GM18873 (cell line): ENCODE data around the gene GBF1.

Source experiments
- ATAC-seq: cut with Tn5 transposase; IDR thresholded peaks from one replicate; pipeline ENCODE4 v1.9.1; 2021; ENCODE audit warnings: mild to moderate bottlenecking, moderate library complexity, moderate number of reproducible peaks; ENCODE audit not compliant: unreplicated experiment, low FRiP score

GBF1 gene

DNA sequence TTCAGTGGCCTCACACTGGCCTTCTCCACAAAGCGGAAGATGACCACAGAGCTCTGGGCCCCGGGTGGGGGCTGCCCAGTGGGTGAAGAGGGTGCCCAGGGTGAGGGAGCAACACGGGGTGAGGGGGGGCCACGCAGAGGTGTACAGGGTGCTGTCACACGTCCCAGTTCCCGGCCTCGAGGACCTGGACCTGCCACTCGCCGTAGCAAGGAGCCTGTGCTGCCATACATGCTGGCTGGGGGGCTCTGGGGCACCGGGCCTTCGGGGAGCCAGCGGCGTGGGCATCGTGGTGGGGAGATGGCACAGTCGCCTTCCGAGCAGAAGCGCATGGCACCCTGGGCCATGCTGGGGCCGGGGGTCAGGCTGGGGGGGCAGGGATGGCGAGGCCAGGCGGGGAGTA, 171.4 kb downstream of the GBF1 start:
- no peak for ATAC-seq

DNA sequence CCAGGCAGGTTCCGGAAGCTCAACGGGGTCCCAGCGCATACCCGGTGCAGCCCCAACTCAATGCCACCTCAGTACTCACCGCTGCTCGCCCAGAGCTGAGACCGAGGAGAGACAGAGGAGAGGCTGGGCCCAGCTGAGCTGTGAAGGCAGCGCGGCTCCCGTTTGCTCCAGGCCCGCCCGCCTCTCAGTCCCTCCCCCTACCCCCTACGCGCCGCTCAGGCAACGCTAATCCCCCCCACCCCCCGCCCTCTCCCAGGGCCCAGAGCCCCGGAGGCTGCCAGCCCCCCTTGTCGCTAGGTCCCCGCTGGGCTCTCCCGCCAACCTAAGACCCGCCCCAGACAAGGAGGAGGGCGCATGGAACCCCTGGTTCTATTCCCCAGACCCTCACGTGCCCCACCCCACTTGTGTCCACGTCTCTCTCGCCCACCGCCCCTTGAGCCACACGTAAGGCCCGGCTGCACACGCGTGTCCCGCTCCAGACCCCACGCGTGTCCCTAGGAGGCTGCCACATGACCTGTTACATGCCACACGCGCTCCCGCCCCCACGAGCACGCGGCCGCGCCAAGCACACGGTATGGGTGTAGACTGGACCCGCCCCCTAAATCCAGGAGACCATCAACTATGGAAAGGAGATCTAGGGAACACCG, 173.4 kb downstream of the GBF1 start, which contains the start of gene PSD:
TSS of gene PSD (minus strand) at position 164 of the 647 bp plus-strand sequence. CDS start 1,747 bp downstream, outside the sequence.
- no peak for ATAC-seq

DNA sequence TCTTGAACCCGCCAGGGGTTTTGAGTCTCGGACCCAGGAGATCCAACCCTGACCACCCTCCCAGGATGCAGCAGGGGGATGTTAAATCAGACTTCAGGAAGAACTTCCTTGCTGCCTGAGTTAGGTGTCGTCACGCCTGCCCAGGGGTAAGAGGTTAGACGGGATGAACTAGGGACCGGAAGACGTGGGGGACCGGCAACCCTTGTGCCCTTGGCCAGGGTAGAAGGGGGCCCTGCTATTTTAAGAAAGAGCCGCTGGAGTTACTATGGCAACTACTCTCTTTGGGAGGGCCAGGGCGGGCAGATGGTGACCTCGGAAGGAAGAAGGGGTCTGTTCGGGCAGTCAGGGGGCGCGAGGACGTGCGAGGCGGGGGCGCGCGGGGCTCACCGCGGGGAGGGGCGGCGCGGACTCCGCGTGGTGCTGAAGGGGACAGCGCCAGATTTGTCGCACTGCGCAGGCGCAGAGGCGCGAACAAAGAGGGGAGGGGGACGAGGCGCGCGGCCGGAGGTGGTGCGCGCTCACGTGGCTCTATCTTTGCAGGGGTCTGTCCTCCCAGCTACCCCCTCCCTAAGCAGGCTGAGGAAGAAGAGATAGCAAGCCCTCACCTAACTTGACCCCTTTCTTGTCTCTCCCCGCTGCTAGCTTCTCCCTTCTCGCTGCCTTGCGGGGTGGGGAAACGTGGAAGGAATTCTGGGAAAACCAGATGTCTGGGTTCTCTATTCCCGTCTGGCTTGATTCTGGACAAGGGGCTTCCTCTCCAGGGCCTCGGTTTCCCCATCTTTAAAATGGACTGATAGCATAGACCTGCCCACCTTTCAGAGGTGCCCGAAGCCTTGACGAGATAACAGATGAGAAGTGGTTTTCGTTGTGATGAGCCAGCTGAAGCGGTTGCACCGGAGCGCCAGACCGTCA, 174.2 kb downstream of the GBF1 start:
- no peak for ATAC-seq

DNA sequence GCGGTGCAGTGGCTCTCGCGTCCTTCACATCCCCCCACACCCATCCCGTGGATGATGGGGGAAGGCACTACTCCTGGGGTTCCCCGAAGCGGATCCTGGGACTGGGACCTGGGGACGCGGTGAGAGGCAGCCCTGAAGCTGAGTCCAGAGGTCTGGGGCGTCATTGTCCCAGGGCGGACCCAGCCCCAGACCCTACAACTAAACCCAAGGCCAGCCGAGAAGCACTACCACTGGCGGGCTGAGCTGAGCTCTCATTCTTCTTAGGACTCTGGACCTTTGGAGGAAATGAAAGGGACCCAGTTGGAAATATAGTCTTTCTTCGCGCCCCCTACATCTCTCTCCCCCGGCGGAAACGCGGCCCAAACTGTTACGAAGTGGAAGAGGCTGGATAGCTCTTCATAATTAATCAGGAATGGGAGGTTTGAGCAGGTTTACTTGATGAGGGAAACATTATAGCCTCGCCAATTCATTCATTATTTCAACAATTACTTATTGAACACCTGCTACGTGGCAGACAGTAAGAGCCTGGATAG, 174.9 kb downstream of the GBF1 start:
- no peak for ATAC-seq

DNA sequence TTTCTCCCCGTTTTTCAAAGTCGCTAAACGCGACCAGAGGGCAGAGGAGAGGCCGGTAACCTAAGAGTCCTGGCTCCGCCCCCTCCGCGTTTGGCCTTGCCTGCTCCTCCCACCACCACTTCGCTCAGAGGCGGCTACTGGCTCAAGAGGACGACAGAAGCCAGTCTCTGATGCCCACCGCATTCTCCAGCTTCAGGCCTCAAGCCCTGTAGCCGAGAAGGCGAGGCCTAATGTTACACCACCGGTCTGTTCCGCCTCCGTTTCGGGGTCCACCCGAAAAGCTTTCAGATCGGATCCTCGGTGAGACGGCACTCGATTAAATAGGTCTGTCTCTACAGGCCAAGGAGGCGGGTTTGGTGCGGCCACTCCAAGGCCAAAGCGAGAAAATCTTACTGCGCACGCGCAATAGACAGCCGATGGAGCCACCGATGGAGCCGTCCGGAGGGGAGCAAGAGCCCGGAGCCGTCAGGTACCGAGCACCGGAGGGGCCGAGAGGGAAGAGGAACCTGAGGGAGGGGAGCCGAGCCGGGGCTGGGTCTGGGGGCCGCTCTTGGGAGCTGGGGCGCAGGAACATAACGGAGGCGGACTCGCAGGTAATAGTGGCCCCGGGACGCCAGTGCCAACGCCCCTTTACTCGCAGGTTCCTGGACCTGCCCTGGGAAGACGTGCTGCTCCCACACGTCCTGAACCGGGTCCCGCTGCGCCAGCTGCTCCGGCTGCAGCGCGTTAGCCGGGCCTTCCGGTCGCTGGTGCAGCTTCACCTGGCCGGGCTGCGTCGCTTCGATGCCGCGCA, 175.6 kb downstream of the GBF1 start, which contains the start of gene FBXL15:
TSS of gene FBXL15 (plus strand) at position 123 of the 793 bp plus-strand sequence. CDS start at position 417, 294 bp downstream.
- ATAC-seq = peak; percentile 67

DNA sequence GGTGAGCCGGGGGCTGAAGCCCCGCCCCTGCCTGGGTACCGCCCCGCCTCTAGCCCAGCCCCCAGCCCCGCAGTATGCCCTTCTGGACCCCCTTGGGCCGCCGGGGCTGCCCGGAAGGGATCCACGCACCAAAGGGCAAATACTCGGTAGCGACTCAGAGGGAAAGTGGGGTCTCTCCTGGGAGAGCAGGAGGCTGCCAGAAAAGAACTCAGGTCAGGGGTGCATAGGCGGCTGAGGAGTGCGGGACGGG, 176.1 kb downstream of the GBF1 start:
- ATAC-seq = no peak

DNA sequence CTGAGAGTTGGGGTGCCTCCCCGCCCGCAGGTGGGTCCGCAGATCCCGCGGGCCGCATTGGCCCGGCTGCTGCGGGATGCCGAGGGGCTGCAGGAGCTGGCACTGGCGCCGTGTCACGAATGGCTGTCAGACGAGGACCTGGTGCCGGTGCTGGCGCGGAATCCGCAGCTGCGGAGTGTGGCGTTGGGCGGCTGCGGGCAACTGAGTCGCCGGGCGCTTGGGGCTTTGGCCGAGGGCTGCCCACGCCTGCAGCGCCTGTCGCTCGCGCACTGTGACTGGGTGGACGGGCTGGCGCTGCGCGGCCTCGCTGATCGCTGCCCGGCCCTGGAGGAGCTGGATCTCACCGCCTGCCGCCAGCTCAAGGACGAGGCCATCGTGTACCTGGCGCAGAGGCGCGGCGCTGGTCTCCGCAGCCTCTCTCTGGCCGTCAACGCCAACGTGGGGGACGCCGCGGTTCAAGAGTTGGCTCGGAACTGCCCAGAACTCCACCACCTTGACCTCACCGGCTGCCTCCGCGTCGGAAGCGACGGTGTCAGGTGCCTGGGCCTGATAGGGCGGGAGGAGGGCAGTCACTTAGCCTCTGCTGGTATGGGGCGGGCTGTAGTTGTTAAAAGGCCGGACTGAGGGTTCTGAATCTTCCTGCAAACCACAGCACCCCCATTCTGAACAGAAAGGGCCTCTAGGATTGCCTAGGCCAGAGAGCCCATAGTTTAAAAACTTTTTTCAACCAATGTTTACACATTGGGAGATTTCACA, 176.6 kb downstream of the GBF1 start:
- no peak for ATAC-seq

DNA sequence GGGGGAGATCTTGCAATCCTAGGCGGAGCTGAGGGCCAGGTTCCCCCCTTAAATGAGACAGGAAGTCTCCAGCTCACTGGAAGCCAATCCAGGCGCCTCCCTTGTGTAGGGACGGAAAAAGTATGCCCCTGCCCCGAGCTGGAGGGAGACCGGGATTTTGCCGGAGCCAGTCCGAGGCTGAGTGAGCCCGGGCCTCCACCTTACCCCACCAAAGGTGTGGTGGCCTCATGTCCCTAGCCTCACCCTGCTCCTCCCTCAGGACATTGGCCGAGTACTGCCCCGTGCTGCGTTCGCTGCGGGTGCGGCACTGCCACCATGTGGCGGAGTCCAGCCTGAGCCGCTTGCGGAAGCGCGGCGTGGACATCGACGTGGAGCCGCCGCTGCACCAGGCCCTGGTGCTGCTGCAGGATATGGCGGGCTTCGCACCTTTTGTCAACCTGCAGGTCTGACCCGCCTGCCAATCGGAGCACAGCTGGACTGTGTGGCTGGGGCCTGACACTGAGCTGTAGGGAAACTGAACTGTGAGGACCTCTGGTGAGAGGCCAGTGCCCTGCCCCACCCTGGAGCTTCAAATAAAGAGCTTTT, 177.3 kb downstream of the GBF1 start:
- ATAC-seq = no peak

DNA sequence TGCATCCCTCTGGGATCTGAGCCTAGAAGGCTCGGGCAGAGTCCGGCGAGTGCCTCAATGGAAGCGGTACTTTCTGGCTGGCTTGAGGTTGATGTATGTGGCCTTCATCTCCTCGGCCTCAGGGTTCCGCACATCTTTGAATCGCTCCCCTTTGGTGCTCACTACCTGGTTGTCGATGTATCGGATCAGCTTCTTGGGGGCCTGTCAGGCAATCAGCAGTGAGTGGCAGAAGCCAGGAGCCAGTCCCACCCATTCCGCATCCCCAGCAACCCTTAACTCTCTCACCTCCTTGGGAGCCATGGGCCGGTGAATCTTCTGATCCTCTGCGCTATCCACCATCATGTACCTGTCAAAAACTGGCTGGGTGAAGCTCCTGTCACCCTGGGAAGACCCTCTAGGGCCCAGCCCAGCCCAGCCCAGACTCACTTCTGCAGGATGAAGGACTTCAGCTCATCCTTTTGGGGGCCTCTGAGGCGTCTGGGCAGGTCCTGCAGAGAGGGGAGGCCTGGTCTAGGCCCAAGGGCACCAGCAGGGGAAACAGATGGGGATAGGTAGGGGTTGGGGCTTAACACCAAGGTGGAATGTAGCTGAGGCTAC, 178.1 kb downstream of the GBF1 start:
- ATAC-seq = no peak

DNA sequence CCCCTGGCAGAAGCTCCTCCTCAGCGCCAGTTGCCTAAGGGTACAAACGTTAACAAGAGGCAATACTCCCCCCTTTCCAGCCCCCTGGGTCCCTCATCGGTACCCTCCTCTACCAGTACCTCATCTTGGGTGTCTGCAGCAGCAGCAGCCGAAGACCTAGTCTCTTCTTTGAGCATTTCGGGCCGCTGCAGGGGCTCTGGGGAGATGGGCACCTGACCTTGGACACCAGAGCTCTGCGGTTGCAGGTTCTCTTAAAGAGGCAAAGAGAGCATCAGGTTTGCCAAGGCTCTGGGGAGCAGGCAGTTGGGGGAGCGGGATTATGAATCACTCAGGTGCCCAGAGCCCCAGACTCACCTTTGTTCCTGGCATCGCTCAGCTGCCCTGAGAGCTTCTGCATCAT, 178.8 kb downstream of the GBF1 start:
- ATAC-seq = no peak

DNA sequence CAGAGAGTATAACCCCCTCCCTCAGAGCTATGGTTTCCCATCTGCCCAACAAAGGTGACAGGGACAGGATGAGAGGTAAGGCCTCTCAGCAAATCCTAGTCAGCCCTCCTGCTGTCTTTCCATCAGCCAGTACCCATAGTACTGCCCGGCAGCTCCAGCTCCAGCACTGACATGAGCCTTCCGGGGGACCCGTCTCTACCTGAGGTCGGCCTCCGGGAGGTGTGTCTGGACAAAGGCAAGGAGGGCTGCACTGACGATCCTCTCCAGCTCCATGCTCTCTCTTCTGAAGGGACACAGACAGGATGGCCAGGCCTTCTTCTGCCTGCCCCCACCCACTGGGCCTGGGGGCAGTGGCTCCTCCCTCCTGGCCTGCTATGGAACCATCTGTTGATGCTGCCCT, 179.6 kb downstream of the GBF1 start:
- no peak for ATAC-seq

DNA sequence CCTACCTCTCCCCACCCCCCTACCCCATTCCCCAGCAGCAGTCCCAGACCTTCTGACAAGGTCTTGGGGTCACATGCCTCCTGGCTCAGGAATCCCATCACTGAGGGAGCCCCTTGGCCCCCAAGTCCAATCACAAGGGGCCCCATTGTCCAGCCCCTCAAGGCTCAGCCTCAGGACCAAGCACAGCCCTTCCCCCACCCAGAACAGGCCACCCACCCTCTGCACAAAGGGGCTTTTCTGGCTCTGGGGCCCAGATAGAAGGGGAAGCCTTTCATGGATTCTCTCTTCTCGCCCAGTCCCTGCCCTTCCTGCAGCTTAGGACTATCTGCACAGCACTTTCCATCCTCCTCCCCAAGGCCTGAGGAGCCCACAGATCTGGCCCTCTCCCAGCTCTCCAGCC, 180.1 kb downstream of the GBF1 start:
- ATAC-seq = no peak

DNA sequence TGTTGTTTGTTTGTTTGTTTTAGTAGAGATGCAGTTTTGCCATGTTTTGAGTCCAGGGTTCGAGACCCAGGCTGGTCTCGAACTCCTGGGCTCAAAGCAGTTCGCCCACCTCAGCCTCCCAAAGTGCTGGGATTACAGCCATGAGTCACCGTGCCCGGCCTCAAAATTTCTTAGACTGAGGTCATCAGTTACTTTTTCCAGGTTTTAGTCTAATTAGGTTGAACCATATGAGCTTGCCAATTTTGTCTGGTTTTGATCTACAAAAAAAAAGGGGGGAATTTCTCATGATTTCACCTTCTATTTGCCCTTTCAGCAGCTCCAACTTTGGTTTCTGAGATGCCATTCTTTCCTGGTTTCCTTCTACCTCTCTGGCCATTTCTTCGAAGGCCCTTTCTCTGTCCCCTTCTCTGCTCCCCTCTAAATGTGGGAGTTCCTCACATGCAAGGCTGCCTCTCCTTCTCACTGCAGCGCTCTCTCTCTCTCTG, 181.5 kb downstream of the GBF1 start:
- no peak for ATAC-seq

DNA sequence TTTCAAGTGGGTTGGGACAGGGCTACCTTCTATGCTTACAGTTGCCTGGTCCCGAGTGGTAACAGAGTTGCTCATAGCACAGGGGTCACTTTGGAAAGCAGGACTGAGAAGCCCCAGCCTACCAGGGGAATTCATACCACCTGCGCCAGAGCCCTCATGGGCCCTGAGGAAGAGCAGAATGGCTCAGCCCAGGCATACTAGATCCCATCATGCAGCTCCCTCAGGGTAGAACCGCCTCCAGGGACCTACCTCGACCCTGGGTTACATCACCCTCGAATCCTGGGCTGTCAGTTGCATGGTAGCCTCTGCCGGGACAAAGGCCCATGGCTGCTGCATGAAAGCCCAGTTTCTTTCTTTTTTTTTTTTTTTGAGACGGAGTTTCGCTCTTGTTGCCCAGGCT, 184.1 kb downstream of the GBF1 start:
- no peak for ATAC-seq

DNA sequence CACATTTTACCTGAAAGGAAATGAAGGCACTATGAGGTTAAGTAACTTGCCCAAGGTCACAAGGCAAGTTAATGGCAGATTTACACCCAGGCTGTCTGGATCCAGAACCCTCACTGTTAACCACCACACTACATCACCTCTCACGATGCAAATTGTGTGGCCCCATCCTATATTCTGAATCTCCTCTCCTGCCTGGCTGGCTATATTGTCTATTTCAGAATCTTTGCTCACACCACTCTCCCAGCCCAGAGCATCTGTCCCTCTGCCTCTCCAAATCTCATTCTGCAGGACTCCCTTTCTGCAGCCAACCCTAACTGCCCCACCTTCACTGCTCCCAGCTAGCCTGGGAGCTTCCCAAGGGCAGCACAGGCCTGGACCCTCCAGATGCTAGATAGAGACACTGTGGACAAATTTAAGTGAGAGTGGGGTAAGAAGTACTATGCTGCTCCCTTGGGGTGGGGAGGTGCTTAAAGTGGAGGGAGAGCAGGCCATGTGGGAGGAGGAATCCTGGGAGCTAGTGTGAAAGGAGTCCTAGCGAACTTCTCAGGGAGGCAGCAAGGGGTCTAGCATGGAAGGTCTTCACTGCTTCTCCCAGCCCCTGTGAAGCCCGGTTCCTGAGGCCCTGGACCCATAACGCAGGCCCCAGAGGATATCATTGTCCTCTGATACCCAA, 186.3 kb downstream of the GBF1 start:
- ATAC-seq = no peak
